Vagina (tissue), 2 donors: ENCODE results near the gene PLA2G4A. TPM values are rescaled to one million over a fixed set of nuclear protein-coding genes. Genes with fewer than 3 reads are reported as not detected.

Experiments used
- DNase-seq, 2 donors: peaks; one replicate each; pipeline ENCODE4 v3.0.0-alpha.2; 2017; ENCODE audit errors: extremely low spot score in 2 of 2
- H3K27ac ChIP-seq: fragments of 200-600 bp; sonication (generic); one replicate; pipeline ENCODE4 v1.5.1; 2019
- H3K27me3 ChIP-seq: fragments of 200-600 bp; sonication (generic); one replicate; pipeline ENCODE4 v1.5.1; 2019
- H3K36me3 ChIP-seq, 2 donors: fragments of 200-600 bp; sonication (generic); one replicate each; pipeline ENCODE4 v1.5.1; 2017 to 2019
- H3K4me1 ChIP-seq: fragments of 200-600 bp; sonication (generic); one replicate; pipeline ENCODE4 v1.5.1; 2019
- H3K4me3 ChIP-seq, 2 donors: fragments of 200-600 bp; sonication (generic); 1 replicate in 1 of 2; 2 replicates in 1 of 2; pipeline ENCODE4 v1.5.1; 2016 to 2019
- H3K9me3 ChIP-seq: fragments of 200-600 bp; sonication (generic); one replicate; pipeline ENCODE4 v1.5.1; 2019
- POLR2A ChIP-seq, 2 donors: fragments of 450-650 bp; IDR thresholded peaks; one replicate each; pipeline ENCODE4 v1.6.1; 2017; ENCODE audit warnings: antibody characterized with exemption in 2 of 2, mild to moderate bottlenecking in 2 of 2, moderate library complexity in 2 of 2
- POLR2AphosphoS5 ChIP-seq, 2 donors: sonication (generic); formaldehyde crosslinking; IDR thresholded peaks; one replicate each; pipeline ENCODE4 v1.9.0; 2017; ENCODE audit warnings: antibody characterized with exemption in 2 of 2, mild to moderate bottlenecking in 2 of 2, low read depth in 1 of 2; ENCODE audit not compliant: insufficient read depth in 1 of 2
- intact Hi-C: fragments of 100-400 bp; cut with DNase I; formaldehyde crosslinking; loops from one replicate; pipeline ENCODE4 v1.15.1; 2023
- total RNA-seq: library from RNA; depleted of rRNA; stranded (reverse); fragments of >200 nt; gene quantifications from one replicate; pipeline ENCODE4 v1.2.3, GENCODE V29; 2016
- TF ChIP-seq, protein P1 (sequence below), 3 experiments: fragments of 450-650 bp in 2 of 3; fragments of 200-600 bp in 1 of 3; sonication (generic) in 1 of 3; IDR thresholded peaks; one replicate each; pipeline ENCODE4 v1.5.1; 2017 to 2019; ENCODE audit warnings: antibody characterized with exemption in 3 of 3, mild to moderate bottlenecking in 2 of 3, moderate library complexity in 2 of 3

Gene PLA2G4A
- total RNA-seq: 12.5 TPM

DNA sequence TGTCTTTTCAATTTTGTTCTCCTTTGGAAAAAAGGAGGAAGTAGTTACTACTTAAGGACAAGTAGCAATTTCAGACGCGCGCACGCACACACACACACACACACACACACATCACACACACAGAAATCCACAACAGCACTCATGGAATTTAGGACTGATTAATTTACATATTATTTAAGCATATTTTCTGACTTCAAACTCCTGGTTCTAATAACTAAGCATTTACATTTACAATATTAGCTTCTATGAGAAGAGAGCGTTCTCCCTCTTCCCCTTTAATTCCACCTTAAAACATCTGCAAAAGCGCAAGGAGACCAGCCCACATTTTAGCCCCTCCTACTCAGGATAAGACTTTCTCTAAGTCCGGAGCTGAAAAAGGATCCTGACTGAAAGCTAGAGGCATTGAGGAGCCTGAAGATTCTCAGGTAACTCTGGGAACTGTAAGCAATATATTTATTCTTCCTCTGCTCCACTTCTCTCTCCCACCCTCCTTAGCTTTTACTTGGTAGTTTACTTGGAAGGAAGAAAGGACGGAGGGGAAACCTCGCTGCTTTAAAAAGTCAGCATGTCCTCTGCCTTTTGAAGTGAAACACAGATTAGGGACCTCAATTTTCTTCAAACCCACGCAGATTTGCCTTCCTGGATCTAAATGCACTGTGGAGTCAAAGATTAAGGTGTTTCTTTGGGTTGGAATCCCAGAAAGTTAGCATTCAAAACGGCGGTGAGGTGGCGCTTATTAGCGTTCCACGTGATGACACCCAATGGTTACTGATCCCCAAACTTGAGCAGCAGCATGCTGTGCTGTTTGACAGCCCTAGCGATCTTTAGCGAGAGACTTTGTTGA lies at the start of gene PLA2G4A:
PLA2G4A (plus strand) TSS at position 339 of the 844 bp plus-strand sequence. CDS start 25,406 bp downstream, outside the sequence.
- peak within 1 kb of the TSS; percentile 83 for H3K27ac ChIP-seq
- DNase-seq: no peak
- TF ChIP-seq POLR2A (IDR thresholded peaks at IDR 0.05) (no peak), POLR2AphosphoS5 (IDR thresholded peaks at IDR 0.05; ENCODE audit: insufficient read depth in 1 of 2, low read depth in 1 of 2) (peak in 1 of 2 donors; percentile 69)
- TF ChIP-seq, protein P1, sequence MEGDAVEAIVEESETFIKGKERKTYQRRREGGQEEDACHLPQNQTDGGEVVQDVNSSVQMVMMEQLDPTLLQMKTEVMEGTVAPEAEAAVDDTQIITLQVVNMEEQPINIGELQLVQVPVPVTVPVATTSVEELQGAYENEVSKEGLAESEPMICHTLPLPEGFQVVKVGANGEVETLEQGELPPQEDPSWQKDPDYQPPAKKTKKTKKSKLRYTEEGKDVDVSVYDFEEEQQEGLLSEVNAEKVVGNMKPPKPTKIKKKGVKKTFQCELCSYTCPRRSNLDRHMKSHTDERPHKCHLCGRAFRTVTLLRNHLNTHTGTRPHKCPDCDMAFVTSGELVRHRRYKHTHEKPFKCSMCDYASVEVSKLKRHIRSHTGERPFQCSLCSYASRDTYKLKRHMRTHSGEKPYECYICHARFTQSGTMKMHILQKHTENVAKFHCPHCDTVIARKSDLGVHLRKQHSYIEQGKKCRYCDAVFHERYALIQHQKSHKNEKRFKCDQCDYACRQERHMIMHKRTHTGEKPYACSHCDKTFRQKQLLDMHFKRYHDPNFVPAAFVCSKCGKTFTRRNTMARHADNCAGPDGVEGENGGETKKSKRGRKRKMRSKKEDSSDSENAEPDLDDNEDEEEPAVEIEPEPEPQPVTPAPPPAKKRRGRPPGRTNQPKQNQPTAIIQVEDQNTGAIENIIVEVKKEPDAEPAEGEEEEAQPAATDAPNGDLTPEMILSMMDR (IDR thresholded peaks at IDR 0.05): no peak
- H3K4me1 ChIP-seq: no peaks in the 10 kb centered on the region
- H3K27me3 ChIP-seq: no peaks in the 10 kb centered on the region
- no peaks in the 10 kb centered on the region for H3K9me3 ChIP-seq
- peak within 1 kb of the TSS; percentile 62 for H3K4me3 ChIP-seq
- intact Hi-C loops: no loop called here
- no peaks in the 10 kb centered on the region for H3K36me3 ChIP-seq

DNA sequence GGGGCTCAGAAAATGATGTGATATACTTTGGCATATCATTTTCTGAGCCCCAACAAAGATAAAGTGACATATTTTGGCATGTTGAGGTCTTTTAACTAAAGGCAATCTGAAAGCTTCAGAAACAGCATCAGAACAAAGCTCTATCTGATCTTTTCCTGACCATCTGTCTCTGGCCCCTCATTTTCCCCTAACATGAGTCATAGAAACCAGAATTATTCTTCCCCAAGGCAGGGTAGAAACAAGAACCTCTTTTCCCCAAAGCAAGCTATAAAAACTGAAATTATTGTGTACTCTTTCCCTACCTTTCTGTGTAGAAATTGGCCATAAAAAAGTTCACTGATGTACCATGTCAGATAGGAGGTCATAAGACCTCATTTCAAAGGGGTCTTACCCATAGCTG lies 48.7 kb upstream of the PLA2G4A start:
- Histone ChIP-seq H3K27me3 (no peaks in the 10 kb centered on the region), H3K9me3 (no peaks in the 10 kb centered on the region), H3K36me3 (no peaks in the 10 kb centered on the region), H3K4me3 (no peak overlapping the region), H3K4me1 (no peaks in the 10 kb centered on the region), H3K27ac (no peak overlapping the region)
- TF ChIP-seq POLR2AphosphoS5 (IDR thresholded peaks at IDR 0.05; ENCODE audit: insufficient read depth in 1 of 2, low read depth in 1 of 2) (no peak), POLR2A (IDR thresholded peaks at IDR 0.05) (no peak)
- TF ChIP-seq, protein P1 (IDR thresholded peaks at IDR 0.05): no peak
- DNase-seq: no peak
- intact Hi-C loops: no loop called here

DNA sequence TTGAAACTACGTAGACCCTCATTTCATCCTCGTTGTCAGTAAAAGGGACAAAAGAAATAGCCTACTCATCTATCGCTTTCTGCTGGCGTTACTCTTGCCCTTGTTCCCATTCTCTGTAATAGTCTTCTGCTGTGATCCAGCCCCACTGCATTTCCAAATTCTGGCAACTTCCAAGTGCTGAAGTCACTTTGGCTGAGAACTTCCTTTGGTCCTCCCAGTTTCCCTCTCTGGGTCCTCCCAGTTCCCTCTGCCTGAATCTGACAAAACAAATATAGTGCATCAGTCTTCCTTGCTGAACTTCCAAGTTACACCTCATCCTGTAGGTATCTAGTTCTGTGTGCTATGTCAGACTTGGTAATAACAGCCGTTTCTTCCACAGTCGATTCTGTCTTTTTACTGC lies 47.0 kb upstream of the PLA2G4A start:
- H3K27me3 ChIP-seq: no peaks in the 10 kb centered on the region
- H3K4me1 ChIP-seq: no peaks in the 10 kb centered on the region
- TF ChIP-seq, protein P1 (IDR thresholded peaks at IDR 0.05): no peak
- no peak for TF ChIP-seq POLR2A (IDR thresholded peaks at IDR 0.05)
- TF ChIP-seq POLR2AphosphoS5 (IDR thresholded peaks at IDR 0.05; ENCODE audit: insufficient read depth in 1 of 2, low read depth in 1 of 2): no peak
- intact Hi-C loops: no loop called here
- DNase-seq: peak in 1 of 2 donors; percentile 90
- H3K4me3 ChIP-seq: no peak overlapping the region
- H3K9me3 ChIP-seq: no peaks in the 10 kb centered on the region
- no peaks in the 10 kb centered on the region for H3K36me3 ChIP-seq
- H3K27ac ChIP-seq: no peak overlapping the region

DNA sequence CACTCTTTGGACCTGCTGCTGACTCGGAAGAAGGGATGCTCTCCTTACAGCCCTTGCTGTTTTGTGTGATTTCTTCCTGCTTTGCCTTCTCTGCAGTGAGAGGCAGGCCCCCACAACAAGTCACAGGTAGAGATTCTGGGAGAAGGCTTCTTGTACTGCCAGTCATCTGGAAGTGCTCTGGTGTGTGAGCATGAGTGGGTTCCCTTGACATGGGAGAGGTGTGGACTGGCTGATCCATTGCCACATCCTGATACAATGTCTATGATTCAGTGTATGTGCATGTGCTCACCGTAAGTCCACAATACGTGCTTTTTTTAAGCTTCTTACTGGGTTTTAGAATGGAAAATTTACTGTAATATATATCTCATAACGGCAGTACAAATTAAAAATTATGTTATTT lies 46.0 kb upstream of the PLA2G4A start:
- H3K27me3 ChIP-seq: no peaks in the 10 kb centered on the region
- H3K4me3 ChIP-seq: no peak overlapping the region
- no peak overlapping the region for H3K27ac ChIP-seq
- intact Hi-C loops: no loop called here
- H3K4me1 ChIP-seq: no peaks in the 10 kb centered on the region
- TF ChIP-seq POLR2AphosphoS5 (IDR thresholded peaks at IDR 0.05; ENCODE audit: insufficient read depth in 1 of 2, low read depth in 1 of 2) (no peak), POLR2A (IDR thresholded peaks at IDR 0.05) (no peak)
- TF ChIP-seq, protein P1 (IDR thresholded peaks at IDR 0.05): no peak
- H3K9me3 ChIP-seq: no peaks in the 10 kb centered on the region
- H3K36me3 ChIP-seq: no peaks in the 10 kb centered on the region
- DNase-seq: no peak

DNA sequence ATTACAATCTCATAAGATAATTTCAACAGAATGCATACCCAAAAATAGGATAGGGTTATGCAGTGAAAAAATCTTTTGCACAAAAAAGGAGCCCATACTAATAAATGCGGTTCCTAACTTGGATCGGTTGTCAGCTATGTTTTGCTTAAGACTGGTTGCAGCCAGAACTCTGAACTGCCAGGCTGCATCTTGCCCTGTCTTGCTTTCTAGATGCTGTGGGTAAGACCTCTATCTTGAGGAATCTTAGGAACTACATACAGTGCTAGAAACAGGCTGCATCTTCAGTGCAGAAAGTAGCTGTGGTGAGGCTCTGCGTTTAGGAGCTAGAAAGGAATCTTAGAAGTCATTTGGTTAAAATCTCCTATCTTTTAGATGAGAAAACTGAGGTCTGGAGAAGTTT lies 45.6 kb upstream of the PLA2G4A start:
- Histone ChIP-seq H3K36me3 (no peaks in the 10 kb centered on the region), H3K4me3 (no peak overlapping the region), H3K4me1 (no peaks in the 10 kb centered on the region), H3K27me3 (no peaks in the 10 kb centered on the region), H3K9me3 (no peaks in the 10 kb centered on the region), H3K27ac (no peak overlapping the region)
- intact Hi-C loops: no loop called here
- TF ChIP-seq POLR2AphosphoS5 (IDR thresholded peaks at IDR 0.05; ENCODE audit: insufficient read depth in 1 of 2, low read depth in 1 of 2) (no peak), POLR2A (IDR thresholded peaks at IDR 0.05) (no peak)
- TF ChIP-seq, protein P1 (IDR thresholded peaks at IDR 0.05): no peak
- DNase-seq: no peak
